GM19193 (cell line): ENCODE measurements around the gene ALKAL2.

Source experiments
- POLR2A ChIP-seq: IDR thresholded peaks from 4 replicates; pipeline ENCODE4 v1.6.1; 2011; ENCODE audit not compliant: insufficient read depth, insufficient read length; ENCODE audit errors: extremely low read depth

The ALKAL2 gene

DNA sequence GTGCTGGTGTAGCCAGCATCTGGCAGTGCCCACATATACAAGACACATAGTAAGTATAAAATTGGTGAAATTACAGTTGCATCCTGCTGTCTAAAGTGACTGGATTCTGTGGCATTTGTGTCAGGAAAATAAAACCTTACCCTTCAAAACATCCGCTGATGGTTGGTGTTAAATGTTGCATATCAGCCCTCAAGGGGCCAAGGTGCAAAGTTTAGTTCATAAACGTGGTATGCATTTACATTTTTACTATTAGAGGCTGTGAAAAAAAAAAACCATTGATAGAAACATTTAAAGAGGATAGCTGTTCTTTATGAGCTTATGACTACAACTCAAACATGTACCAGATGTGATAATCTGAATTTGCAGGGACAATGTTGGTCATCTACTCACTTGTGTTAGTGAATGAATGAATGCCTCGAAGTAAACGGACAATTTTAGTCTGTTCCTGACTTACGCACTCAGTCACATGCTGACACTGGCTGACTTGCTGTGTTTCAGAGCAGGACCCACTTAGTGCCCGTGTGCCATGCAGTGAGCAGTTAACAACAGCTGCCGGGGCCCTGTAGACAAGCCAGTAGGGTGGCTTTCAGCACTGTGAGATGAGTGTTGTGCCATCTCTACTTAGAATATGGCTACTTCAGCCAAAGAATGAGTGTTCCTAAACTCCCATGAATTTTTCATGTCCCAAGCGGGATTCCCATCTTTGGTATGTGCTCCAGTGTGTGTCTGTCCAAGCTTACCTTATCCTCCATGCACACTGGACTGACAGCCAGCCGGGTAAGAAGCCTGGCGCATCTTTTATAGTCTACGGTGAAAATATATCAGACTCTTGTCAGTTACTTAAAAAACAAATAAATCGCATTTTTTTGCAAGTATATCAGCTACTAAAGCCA is 5.3 kb downstream of the ALKAL2 start:
- TF ChIP-seq POLR2A = no peak

DNA sequence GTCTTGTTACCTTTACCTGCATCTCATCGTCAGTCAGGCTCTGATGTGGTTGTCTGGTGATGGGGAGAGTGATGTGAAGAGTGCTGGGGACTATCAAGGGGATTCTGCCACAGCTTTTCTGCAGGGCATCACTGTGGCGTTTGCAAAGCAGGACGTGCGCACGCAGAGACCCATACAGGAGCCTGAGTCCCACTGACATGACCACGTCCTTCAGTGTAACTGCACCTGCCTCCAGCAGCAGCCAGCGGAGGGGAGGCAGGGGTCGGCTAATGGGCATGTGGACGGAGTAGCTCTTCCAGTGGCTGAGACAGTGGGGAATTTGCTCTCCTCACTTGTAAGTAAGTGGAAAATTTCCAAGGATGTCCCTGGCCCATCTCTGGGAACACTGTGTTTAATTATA is 6.5 kb downstream of the ALKAL2 start:
- no peak for TF ChIP-seq POLR2A

DNA sequence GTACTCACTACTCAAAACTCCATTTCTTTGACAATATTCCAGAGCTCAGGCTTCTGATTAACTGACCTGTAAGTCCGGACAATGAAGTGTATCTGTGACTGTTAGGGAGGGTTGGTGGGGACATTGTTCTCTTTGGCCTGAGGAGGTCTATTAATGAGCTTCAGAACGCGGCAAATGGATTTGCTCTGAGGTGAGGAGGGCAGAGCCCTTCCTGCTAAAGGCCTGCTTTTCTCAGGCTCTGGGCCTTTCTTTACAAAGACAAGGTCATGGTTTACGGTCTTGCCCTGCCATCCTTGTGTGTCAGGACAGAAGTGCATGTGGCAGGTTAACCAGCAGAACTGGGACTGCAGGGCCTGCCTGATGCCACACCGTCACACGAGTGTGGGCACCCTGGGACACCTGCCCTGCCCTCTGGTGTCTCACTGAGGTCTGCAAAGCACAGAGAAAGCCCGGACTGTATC is 7.2 kb downstream of the ALKAL2 start:
- no peak for TF ChIP-seq POLR2A

DNA sequence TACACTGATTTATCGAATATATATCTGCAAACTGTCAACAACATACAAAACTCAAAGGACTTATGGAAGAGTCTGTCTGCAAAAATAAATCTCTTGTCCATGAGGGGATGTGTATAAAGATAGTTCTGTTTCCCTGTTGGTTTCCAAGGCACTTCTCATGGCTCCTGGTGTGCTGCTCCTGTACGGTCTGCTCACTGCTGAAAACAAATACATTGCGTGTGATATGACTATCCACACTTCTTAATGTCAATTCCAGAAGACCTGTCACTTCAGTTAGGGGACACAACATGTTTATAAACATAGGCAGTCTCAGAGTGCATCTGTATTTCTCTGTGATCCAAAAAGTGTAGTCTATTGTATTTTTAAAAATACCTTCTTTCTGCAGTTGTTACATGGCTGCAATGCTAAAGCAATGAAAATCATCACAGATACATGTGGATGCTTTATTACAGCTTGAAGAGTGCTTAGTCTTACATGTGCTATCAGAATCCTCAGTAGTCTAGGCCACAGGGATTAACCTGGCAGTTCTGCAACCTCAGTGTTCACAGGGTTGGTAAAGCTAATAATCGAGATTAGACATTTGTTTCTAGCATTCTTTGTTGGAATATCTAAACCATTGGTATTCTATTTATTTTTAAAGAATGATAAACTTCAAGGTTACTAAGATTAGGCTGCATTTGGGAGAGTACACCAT is 7.8 kb downstream of the ALKAL2 start:
- TF ChIP-seq POLR2A = no peak

DNA sequence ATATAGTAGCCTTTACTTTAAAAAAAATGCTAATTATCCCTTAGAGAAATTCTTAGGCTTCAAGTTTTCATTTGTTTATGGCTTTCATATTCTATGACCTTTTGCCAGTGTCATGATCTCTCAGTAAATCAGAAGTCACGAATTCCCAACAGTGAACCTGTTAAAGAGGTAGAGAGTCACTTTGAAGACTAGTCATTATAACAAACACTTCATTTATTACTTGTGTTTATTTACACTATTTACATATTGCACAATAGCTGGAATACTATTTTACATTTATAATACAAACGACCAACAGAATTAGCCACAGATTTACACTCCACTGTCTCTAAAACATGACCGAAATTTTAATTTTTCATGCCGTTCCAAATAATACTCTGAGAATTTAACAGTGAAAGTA is 8.5 kb downstream of the ALKAL2 start:
- no peak for TF ChIP-seq POLR2A

DNA sequence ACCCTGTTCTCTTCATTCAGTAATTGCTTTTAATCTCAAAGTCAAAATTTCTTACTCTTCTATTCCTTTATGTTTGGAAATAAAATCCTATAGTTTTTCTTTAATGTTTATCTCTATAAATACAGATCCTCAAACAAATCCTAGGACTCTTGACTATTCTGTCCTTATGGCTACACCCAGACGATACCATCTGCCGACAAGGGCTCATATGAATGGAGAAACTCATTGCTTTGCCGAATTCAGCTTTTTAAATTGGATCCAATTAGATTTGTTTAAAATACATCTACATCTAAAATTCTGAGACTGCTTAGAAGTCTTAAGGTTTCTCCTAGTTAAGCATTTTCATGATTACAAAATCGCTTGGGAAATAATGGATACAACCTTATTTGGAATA is 9.0 kb downstream of the ALKAL2 start:
- no peak for TF ChIP-seq POLR2A

DNA sequence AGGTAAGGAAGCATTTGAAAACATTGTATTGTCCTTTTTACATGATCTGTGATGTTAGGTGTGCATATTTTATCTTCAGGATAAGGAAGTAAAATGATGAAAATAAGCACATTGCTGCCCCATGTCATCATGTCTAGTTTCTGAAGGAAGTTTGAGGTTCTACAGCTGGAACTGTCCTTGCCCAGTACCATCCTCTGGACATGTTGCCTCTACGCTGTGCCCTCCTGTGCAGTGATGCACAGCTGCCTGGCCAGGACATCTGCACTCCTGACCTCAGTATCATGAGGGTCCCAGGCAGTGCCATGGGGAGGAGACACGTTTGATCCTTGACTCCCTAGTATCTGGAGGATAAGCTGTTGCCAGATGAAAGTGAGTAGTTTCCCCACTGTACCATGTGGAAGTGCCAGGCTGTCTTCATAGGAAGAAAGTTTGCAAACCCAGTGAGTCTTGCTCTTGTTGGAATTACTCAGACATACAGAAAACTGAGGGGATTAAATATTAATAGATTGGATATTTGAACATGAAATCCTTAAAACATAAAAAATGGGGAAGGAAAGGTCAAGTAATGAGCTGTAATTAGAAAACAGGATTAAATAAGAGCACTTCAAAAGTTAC is 9.5 kb downstream of the ALKAL2 start:
- no peak for TF ChIP-seq POLR2A

DNA sequence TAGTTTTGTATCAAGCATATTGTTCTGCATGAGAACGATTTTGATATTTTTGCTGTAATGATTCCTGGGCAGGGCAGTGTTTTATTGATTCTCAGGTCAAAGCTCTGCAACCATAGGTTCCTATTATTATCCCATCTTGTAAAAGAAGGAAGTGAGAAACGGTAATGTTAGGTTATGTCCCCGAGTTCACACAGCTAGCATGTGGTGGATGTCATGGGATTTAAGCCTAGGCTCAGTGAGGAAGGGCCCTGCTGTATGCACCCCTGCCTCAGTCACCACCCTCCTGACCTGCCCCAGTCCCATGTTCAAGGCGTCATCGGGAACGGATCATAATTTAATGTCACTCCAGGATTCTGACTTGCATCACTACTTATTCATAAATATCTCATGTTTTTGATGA is 12.4 kb downstream of the ALKAL2 start:
- no peak for TF ChIP-seq POLR2A

DNA sequence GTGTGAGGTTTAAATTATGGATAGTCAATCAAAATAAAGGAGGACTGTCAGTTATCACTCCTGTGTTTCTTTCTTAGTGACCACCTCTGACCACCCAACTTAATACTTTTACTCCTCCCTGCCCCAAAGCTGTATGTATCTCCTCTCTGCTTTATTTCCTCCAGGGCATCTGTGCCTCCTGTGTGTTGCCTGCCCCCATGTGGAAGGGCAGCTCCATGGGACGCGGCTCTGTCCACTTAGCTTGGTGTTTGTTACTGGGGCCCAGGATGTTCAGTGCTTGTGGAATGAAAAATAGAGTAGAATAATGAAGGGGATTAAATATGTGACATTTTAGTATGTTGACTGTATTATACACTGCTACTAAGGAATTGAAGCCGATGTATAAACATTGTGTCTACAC is 13.4 kb downstream of the ALKAL2 start:
- no peak for TF ChIP-seq POLR2A

DNA sequence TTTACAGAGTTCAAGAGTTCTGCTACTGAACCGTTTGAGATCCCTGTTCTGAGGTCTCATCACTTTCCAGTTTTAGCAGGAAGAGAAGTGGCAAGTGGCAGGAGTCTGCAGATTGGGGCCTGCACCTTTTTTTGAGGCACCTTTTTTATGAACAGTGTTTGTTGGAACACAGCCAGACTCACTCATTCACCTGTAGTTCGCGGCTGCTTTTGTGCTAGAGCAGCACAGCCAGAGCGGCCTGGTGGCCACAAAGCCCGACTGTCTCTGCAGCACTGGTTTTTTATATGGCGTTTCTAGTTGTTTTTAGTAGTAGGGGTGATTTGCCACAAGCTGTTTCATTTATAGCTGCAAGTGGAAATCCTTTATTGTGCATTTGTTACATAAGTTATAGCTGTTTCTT is 14.6 kb downstream of the ALKAL2 start:
- no peak for TF ChIP-seq POLR2A

DNA sequence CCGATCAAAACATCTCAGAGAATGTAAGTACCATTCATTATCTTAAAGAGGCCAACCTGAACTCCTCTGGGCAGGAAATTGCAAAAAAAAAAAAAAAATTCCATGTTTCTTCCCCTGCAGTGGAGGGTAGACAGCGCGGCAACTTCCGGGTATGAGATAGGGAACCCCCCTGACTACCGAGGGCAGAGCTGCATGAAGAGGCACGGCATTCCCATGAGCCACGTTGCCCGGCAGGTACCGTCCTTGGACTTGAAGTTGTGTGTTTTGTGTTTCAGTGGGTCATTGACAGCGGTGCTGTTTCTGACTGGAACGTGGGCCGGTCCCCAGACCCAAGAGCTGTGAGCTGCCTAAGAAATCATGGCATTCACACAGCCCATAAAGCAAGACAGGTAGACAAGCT is 16.0 kb downstream of the ALKAL2 start:
- TF ChIP-seq POLR2A = no peak

DNA sequence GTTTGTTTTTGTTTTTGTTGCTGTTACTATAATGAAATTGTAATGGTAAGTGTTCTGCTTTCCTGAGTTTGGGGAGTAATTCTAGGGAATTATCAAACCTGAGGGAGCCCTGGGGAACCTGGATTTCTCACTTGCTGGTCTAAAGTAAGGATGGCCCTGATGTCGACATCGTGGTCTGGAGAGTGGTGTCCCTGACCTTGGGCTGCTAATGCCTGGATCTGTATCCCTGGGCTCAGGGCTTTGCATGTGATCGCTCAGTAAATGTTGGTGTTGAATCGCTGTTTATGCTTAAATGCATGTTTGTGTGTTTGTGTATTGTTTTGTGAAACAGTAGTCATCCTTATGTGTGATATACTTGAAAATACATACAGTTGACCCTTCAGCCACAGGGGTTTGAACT is 17.0 kb downstream of the ALKAL2 start:
- TF ChIP-seq POLR2A = no peak

DNA sequence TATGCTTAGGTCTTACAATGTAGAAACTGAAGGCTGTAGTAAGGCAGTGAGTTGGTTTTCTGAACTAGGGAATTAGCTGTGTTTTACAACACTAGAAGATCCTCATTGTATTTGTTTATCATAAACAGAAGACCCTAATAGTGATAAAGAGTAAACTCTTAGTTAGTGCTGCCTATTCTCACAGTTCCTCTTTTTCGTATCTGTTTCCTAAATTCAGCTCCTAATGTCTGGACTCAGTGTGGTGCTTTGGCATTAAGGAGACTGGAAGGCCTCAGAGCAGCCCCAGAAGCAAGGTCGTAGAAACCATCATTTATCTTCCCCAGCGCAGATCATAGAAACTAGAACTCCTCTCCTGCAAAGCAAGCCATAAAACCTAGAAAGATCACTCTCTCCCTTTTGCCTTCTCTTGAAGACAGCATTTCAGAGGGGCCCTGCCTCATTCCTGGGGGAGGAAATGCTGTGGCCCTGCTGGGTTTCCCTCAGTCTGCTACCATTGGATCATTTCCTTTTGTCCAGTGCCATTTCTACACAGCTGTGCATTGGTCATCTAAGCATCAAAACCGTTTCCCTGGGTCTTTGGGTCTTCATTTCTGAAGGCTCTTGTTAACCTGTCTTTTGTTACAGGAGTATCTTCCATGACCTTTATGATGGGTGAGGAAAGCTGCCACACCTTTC is 18.4 kb downstream of the ALKAL2 start:
- no peak for TF ChIP-seq POLR2A

DNA sequence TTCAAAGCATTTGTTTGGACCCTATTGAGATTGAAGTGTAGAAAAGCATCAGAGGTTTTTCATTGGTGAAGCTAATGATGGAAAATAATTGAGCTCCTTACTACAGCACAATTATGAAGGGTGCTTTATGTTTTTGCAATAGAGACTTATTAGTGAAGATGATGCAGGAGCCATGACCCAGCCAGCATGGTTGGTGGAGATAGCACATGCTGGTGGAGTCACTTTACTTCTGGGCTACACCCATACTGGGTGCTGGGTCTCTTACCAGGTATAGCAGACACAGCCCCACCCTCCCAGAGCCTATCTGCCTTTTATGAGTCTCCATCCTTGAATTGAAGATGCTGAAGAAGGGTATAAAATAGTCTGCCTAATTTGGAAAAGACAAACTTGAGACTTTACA is 19.6 kb downstream of the ALKAL2 start:
- no peak for TF ChIP-seq POLR2A
